ENCODE measurements around the gene CFAP97D1.

The CFAP97D1 gene

GRCh38 chr17:43780135-43780534, at the start of gene CFAP97D1:
TSS of gene CFAP97D1 (plus strand) at chr17:43780435. CDS start at chr17:43780463, 28 bp downstream.
- DNase-seq (ENCODE audit: low spot score), result no peak

- DNase-seq (ENCODE audit: low spot score), result no peak
These were observed 47.3 kb upstream of the CFAP97D1 start for GRCh38 chr17:43732958-43733357.

DNA sequence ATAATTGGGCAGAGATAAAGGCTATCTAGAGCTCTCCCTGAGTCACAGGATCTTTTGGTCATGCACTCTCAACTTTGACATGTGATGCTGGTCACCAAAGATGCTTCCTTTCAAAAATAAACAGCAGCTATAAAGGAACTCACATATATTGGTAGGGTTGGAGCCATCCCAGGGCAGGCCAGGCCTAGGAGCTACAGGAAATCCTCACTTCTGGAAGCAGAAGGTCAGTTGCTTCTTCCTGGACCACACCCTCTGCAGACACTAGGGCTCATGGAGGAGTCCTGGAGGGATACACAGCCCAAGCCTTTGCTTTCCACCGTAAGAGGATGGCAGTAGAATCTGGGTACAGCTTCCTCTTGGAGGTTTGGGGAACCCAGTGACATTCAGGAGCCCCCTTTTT, 46.3 kb upstream of the CFAP97D1 start:
- no peak for DNase-seq (ENCODE audit: low spot score)

DNA sequence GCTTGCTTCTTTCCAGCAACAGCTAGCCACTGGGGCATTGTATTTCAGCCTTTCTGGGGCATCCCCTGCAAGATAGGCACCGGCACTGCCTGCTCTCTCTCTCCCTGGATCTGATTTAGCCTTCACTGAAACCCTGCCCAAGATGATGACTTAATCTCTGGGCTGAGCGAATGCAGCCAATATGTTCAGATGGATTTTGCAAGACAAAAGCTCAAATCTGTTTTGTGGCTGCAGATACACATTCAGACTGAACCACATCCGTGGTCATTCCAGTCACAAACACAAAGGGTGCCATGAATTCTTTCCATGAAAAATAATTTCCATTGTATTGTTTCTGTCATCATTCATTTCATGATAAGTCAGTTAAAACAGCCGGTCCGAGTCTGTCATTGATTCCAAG, 45.9 kb upstream of the CFAP97D1 start:
- DNase-seq (ENCODE audit: low spot score), result no peak

DNA sequence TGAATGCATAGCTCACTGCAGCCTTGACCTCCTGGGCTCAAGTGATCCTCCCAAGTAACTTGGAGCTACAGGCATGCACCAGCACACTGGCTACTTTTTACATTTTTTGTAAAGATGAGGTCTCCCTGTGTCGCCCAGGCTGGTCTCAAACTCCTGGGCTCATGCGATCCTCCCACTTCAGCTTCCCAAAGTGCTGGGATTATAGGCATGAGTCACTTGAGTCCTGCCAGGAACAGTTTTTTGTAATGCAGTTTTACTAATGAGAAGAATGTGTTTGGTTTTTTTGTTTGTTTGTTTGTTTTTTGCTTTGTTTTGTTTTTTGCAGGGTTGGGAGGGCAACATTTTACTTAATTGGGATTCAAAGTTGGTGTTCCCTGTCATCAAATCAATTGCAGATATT, 43.8 kb upstream of the CFAP97D1 start:
- no peak for DNase-seq (ENCODE audit: low spot score)

DNA sequence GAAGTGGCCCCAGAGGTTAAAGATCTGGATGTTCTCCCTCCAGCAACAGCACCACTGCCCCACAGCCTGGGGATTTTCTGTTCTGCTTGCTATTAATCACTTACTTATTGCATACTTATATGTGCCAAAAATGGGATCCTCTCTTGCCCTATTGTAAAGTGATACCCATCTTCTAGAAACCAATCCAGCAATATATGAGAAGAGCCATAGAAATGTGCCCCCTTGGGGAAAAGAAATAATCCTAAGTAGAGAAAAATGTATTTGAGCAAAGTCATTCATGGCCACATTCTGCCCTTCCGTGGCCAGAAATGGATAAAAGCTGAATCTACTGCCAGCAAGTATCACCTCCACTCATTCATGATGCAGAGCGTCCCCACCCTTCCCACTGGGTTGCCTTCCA, 42.5 kb upstream of the CFAP97D1 start:
- no peak for DNase-seq (ENCODE audit: low spot score)

DNA sequence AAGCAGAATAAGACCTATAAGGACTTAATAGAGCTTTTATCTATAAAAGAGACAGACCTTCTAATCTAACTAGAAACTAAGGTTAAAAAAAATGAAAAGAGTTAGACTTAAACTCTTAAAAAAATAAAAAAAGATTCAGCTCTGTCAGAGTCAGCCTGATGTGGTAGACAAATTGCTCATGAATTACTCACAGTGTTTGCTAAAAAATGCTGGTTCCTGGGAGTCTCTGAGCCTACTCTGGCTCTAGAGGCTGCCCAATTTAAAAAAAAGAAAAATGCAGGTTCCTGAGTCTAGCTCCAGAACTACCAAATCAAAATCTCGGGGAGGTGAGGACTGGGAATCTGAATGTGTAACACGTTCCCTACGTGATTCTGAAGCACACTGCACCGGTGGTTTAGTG, 39.7 kb upstream of the CFAP97D1 start:
- DNase-seq (ENCODE audit: low spot score), result no peak

- no peak for DNase-seq (ENCODE audit: low spot score)
These were observed 38.6 kb upstream of the CFAP97D1 start for GRCh38 chr17:43741636-43742035.

- DNase-seq (ENCODE audit: low spot score), result peak; percentile 67
These were observed 34.7 kb upstream of the CFAP97D1 start for GRCh38 chr17:43745541-43745940.

DNA sequence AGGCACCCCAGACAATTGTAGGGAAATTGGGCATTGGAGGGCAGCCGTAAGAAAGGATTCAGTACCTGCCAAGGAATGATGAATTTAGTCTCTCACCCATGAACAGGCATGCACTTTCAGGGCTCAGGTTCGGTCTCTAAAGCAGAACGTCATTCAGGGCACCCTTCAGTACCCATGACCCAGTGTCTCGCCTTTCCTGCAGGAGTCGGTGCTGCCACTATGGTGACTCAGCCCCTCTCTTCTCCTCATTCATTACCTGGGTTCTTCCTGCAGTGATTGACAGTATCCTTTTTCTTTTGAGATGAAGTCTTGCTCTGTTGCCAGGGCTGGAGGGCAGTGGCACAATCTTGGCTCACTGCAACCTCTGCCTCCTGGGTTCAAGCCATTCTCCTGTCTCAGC, 30.1 kb upstream of the CFAP97D1 start:
- DNase-seq (ENCODE audit: low spot score), result no peak

GRCh38 chr17:43753493-43754129, 26.6 kb upstream of the CFAP97D1 start:
- DNase-seq (ENCODE audit: low spot score), result no peak

DNA sequence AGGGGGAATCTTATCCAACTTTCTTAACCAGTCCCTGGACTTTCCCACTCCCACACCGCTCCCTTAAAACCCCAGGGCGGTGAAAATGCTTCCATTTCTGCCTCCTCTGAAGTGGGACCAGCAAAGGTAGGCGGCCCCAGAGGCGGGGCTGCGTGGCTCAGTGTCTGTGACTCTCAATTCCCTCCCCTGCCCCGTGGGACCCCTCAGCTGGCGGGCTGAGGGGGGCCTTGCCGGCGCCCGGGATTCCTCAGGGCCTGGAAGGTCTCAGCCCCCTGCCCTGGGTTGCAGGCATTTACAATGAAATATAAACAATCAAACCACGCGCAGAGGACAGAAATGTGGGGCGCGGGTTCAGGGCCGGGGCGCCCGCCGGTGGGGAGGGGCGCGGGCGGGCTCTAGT, 25.3 kb upstream of the CFAP97D1 start:
- no peak for DNase-seq (ENCODE audit: low spot score)

GRCh38 chr17:43755389-43755875, 24.8 kb upstream of the CFAP97D1 start:
- no peak for DNase-seq (ENCODE audit: low spot score)

GRCh38 chr17:43756201-43756600, 24.0 kb upstream of the CFAP97D1 start:
- DNase-seq (ENCODE audit: low spot score), result no peak

DNA sequence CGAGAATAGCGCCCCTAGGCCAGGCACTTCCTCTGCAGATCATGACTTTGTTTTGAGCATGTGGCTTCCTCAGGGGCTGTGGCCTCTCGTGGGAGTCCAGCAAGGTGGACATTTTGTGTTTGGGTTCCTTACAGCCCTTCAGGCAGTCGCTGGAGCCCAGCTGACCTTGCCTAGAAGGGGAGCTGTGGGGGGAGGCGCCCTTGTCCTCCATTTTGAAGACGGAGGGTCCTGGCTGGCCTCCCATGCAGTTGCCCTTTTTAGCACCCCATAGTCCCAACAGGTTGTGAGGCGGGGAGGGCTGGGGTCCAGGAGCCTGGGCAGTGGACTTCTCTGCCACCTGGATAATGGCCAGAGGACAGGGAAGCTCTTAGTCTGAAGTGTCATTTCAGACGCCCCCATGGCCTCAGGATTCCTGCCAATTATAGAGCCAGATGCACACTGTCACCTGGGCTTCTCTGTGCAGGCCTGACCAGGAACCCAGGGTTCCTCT, 23.0 kb upstream of the CFAP97D1 start:
- DNase-seq (ENCODE audit: low spot score), result no peak

- DNase-seq (ENCODE audit: low spot score), result no peak
These were observed 22.1 kb upstream of the CFAP97D1 start for GRCh38 chr17:43758086-43758485.

DNA sequence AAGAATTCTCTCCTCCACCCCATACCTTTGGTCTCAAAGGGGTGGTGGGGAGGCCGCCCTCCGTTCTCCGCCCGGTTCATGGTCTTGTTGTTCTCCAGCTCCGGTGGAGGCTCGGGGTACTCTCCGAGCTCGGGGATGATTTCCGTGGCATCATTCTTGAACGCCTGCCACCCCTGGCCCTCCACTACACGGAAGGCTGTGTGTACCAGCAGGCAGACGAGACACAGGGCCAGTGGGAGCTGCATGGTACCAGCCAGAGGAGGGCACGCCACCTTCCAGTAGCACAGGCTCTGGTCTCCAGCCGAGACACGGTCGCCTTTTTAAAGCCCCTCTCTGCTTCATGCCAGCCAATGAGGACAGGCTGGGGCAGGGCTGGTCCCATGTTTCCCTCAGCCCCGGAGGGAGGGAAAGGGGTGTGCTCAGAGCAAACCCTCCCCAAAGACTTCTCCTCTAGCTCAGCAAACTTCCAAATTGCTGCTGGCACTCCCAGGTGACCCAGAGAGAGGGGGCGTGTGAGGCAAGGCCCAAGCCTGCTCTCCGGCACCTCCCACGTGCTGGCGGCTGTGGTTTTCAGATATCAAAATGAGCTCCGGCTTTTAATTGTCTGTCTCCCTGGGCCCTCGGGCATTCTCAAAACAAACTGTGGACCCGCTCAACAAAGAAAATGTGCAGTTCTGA, 21.6 kb upstream of the CFAP97D1 start, which contains the start of gene SOST:
Gene SOST, minus strand, starts transcription at position 295 of the 678 bp plus-strand sequence. Its CDS starts 50 bp downstream, at position 245.
- DNase-seq (ENCODE audit: low spot score), result no peak

- no peak for DNase-seq (ENCODE audit: low spot score)
These were observed 20.4 kb upstream of the CFAP97D1 start for GRCh38 chr17:43759836-43760235.

DNA sequence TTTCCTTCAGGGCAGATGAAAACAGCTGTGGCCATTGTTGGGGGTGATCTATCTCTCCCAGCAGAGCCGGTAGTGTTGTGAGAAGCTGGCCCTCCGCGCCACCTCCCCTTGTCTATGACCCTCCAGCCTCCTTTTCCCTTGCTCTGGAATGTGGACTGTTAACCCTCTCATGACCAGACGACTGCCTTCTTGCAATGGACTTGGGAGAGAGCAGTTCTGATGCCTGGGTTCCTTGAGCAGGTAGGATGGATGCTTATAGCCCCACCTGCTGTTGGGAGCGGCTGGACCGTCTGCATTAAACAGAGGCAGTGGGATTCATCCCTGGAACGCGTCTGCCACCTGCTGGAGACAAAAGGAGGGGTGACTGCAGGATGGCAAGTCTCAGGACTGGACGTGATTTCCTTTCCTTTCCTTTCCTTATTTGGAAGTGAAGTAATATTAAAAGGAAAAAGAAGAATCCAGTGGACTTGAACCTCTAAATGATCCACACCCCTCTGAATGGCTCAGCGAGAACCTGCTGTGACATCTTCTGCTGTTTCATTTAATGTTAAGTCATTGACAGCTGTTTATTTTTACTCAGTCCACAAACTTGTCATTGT, 19.9 kb upstream of the CFAP97D1 start:
- peak; percentile 85 for DNase-seq (ENCODE audit: low spot score)

DNA sequence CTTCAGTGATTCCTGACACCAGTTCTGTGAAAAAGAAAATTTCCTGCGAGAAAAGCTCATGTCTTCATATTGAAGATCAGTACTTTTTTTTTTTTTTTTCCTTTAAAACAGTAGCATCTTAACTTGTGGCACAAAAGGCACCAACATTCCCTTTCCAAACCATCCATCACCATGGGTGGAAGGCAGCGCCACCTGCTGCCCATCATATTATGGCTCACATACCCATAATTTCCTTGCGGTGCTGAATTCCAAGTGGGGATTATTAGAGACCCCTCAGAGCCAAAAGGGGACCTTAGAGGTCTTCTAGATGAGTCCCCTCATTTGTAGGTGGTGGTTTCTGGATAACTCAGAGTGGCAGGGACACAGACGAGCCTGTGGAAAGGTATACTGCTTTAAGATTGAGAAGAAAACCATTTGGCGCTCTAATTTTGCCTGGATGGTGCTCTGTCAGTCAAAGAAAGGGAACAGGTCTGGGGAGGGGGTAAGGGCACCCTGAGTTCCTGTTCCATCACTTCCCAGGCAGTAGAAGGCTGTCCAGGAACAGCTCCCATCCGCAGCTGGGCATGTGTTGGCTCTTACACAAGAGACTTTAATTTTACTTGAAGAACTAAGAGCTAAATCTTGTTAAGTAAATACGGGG, 13.7 kb upstream of the CFAP97D1 start:
- peak; percentile 58 for DNase-seq (ENCODE audit: low spot score)

DNA sequence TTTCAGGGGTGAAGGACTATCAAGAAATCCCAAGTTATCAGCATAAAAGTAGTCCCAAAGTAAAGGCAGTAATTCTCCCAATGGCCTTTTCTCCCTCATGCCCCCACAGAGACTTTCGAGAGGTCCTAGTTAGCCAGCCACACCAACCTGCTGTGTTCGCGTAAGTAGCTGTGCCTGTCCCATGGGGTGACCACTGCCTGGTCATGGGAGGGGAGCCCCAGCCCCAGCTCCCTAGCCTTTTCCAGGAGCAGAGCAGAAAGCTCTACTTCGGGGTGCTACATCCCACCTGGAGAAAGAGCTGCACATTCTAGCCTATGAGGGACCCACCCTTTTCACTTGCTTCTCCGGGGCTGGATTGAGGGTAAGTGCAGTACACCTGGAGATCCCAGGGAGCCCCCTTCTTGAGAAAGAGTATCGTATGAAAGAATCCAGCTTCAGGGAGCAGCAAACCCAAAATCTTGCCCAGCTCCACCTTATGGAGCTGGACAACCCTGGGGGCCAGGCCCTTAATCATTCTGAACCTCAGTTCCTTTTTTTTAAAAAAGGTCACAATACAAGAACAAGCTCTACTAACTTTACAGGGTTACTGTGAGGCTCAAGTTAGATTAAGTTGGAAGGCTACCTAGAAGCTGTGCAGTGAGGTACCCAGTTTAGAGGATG, 13.1 kb upstream of the CFAP97D1 start:
- DNase-seq (ENCODE audit: low spot score), result no peak

GRCh38 chr17:43767713-43768059, 12.5 kb upstream of the CFAP97D1 start:
- no peak for DNase-seq (ENCODE audit: low spot score)
